Tibial artery (tissue), 4 donors: Measurements from ENCODE around the gene HMCN2.
"Not testable (repeated sequence)": the region's sequence is repeated elsewhere in the genome, so short reads cannot be mapped to it uniquely, and the experiment has no call there.

ENCODE experiments used
- DNase-seq, 2 donors: peaks; one replicate each; pipeline ENCODE4 v3.0.0-alpha.2; 2019
- H3K27ac ChIP-seq, 2 donors: fragments of 200-600 bp; sonication (generic) in 1 of 2; 1 replicate in 1 of 2; 2 replicates in 1 of 2; pipeline ENCODE4 v1.5.1; 2018 to 2019; ENCODE audit warnings: mild to moderate bottlenecking in 1 of 2
- H3K27me3 ChIP-seq, 2 donors: fragments of 200-600 bp; sonication (generic) in 1 of 2; one replicate each; pipeline versions ENCODE4 v1.5.1 to v1.6.0; 2016 to 2019
- H3K36me3 ChIP-seq, 3 donors: fragments of 200-600 bp; sonication (generic) in 2 of 3; one replicate each; pipeline ENCODE4 v1.5.1; 2016 to 2019; ENCODE audit warnings: mild to moderate bottlenecking in 2 of 3
- H3K4me1 ChIP-seq, 4 donors: fragments of 200-600 bp; sonication (generic) in 2 of 4; 1 replicate in 3 of 4; 2 replicates in 1 of 4; pipeline ENCODE4 v1.5.1; 2016 to 2019
- H3K4me3 ChIP-seq, 2 donors: fragments of 200-600 bp; sonication (generic) in 1 of 2; 1 replicate in 1 of 2; 2 replicates in 1 of 2; pipeline ENCODE4 v1.5.1; 2018 to 2019; ENCODE audit warnings: mild to moderate bottlenecking in 2 of 2
- H3K9me3 ChIP-seq, 3 donors: fragments of 200-600 bp; sonication (generic) in 1 of 3; one replicate each; pipeline ENCODE4 v1.5.1; 2016 to 2019
- intact Hi-C: fragments of 100-400 bp; cut with DNase I; formaldehyde crosslinking; loops from one replicate; pipeline ENCODE4 v1.15.0; 2023; ENCODE audit warnings: low total_unique reads
- TF ChIP-seq, protein P1 (sequence below), 2 experiments: fragments of 200-600 bp in 1 of 2; fragments of 450-650 bp in 1 of 2; IDR thresholded peaks; one replicate each; pipeline ENCODE4 v1.5.1; 2017 to 2019; ENCODE audit warnings: antibody characterized with exemption in 2 of 2, mild to moderate bottlenecking in 1 of 2, moderate library complexity in 1 of 2

Gene HMCN2

GRCh38 chr9:130256644-130257043, 8.9 kb upstream of the HMCN2 start:
- no peak for DNase-seq
- Histone ChIP-seq H3K36me3 (no peaks in the 10 kb centered on the region), H3K27ac (no peak overlapping the region), H3K9me3 (no peaks in the 10 kb centered on the region), H3K27me3 (peaks cover 0 to 14% of the 10 kb centered on the region in 2 donors), H3K4me3 (no peak overlapping the region), H3K4me1 (no peaks in the 10 kb centered on the region)
- intact Hi-C loops = no loop called here
- TF ChIP-seq, protein P1, sequence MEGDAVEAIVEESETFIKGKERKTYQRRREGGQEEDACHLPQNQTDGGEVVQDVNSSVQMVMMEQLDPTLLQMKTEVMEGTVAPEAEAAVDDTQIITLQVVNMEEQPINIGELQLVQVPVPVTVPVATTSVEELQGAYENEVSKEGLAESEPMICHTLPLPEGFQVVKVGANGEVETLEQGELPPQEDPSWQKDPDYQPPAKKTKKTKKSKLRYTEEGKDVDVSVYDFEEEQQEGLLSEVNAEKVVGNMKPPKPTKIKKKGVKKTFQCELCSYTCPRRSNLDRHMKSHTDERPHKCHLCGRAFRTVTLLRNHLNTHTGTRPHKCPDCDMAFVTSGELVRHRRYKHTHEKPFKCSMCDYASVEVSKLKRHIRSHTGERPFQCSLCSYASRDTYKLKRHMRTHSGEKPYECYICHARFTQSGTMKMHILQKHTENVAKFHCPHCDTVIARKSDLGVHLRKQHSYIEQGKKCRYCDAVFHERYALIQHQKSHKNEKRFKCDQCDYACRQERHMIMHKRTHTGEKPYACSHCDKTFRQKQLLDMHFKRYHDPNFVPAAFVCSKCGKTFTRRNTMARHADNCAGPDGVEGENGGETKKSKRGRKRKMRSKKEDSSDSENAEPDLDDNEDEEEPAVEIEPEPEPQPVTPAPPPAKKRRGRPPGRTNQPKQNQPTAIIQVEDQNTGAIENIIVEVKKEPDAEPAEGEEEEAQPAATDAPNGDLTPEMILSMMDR (IDR thresholded peaks at IDR 0.05) = no peak

DNA sequence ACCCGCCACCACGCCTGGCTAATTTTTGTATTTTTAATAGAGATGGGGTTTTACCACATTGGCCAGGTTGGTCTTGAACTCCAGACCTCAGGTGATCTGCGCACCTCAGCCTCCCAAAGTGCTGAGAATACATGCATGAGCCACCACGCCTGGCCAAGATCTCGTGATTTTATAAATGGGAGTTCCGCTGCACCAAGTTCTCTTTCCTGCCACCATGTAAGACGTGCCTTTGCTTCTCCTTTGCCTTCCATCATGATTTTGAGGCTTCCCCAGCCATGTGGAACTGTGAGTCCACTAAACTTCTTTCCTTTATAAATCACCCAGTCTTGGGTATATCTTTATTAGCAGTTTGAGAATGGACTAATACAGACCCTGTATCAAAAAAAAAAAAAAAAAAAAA, 7.4 kb upstream of the HMCN2 start:
- H3K27me3 ChIP-seq = peaks cover 0 to 29% of the 10 kb centered on the region in 2 donors
- H3K36me3 ChIP-seq, H3K4me1 ChIP-seq, intact Hi-C loops, H3K9me3 ChIP-seq, H3K27ac ChIP-seq, H3K4me3 ChIP-seq: not testable (repeated sequence)
- DNase-seq = peak; percentile 16 to 32

DNA sequence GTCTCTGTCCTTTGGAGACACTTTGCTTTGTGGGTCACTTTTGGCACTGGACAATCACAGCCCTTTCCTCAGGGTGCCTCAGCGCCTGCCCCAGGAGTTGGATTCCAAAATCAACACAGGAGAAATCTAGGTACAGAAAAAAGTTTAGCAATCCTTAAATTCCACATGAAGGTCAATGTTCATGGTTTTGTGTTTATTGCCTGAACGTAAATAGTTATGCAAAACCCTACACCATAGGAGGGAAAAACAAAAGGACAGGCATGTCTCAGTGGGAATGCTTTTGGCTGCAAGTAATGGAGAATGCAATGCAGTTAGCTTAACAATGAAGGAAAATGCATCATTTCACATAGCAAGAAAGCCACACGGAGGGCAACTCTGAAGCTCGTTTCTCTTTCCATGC, 6.5 kb upstream of the HMCN2 start:
- H3K27me3 ChIP-seq = peaks cover 0 to 38% of the 10 kb centered on the region in 2 donors
- intact Hi-C loops = no loop called here
- H3K36me3 ChIP-seq = no peaks in the 10 kb centered on the region
- H3K27ac ChIP-seq = no peak overlapping the region
- H3K4me1 ChIP-seq = no peaks in the 10 kb centered on the region
- DNase-seq = peak in 1 of 2 donors; percentile 32
- no peak overlapping the region for H3K4me3 ChIP-seq
- H3K9me3 ChIP-seq = no peaks in the 10 kb centered on the region
- TF ChIP-seq, protein P1 (IDR thresholded peaks at IDR 0.05) = no peak

- peaks cover 0 to 59% of the 10 kb centered on the region in 2 donors for H3K27me3 ChIP-seq
Observed at GRCh38 chr9:130260816-130261765, 4.5 kb upstream of the HMCN2 start.

DNA sequence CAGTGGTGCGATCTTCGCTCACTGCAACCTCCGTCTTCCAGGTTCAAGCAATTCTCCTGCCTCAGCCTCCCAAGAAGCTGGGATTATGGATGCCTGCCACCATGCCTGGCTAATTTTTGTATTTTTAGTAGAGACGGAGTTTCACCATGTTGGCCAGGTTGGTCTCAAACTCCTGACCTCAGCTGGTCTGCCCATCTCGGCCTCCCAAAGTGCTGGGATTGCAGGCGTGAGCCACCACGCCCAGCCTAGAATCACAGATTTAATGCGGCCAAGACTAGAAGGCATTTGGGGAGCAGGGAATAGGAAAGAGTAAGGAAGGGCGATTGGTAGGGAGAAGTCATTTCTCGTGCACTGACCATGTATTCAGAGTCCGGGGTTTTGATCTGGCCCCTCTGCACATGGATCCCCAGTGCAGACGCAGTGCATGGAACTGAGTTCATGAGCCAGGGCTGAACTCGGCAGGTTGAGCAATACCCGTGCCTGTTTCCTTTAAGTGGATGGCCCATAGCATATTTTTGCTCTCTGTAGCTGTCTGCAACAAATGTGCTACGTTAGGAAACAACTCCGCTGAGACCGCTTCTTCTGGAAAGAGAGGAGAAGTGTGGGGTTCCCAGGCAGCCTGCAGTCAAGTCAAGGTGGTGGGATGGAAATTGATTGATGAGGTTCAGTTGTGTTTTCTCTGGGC, 3.4 kb upstream of the HMCN2 start:
- no peak overlapping the region for H3K4me3 ChIP-seq
- TF ChIP-seq, protein P1 (IDR thresholded peaks at IDR 0.05) = no peak
- intact Hi-C loops = no loop called here
- no peak overlapping the region for H3K27ac ChIP-seq
- peak; percentile 4 to 38 for DNase-seq
- H3K4me1 ChIP-seq = peaks cover 0 to 15% (median 10%) of the 10 kb centered on the region in 4 donors
- peaks cover 0 to 70% of the 10 kb centered on the region in 2 donors for H3K27me3 ChIP-seq
- no peaks in the 10 kb centered on the region for H3K9me3 ChIP-seq
- no peaks in the 10 kb centered on the region for H3K36me3 ChIP-seq

More at GRCh38 chr9:130260816-130261765, 4.5 kb upstream of the HMCN2 start:
- Histone ChIP-seq H3K4me1 (peaks cover 0 to 11% (median 10%) of the 10 kb centered on the region in 4 donors), H3K27ac (peak overlapping the region in 1 of 2 donors; percentile 22), H3K36me3 (no peaks in the 10 kb centered on the region), H3K9me3 (no peaks in the 10 kb centered on the region), H3K4me3 (no peak overlapping the region)
- intact Hi-C loops = no loop called here
- DNase-seq = peak; percentile 28 to 65
- TF ChIP-seq, protein P1 (IDR thresholded peaks at IDR 0.05) = no peak

DNA sequence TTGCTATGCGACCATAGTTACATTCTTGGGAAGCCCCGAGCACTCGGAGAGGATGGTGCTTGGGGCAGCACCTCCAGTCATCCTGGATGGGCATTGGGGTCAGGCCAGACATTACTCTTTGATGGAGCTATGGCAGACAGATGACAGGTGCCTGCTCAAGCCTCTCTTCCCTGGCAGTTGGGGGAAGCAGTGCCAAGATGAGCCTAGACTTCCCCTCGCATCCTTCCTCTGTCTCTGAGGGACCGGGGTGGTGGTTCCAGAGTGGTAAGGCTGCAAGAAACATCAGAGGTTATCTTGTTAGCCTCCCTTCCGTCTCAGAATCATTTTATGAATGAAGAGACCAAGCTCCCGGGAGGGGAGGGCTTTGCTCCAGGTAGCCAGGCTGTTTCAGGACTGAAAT, 2.8 kb upstream of the HMCN2 start:
- Histone ChIP-seq H3K27me3 (peaks cover 0 to 74% of the 10 kb centered on the region in 2 donors), H3K9me3 (no peaks in the 10 kb centered on the region), H3K4me1 (peaks cover 0 to 15% (median 10%) of the 10 kb centered on the region in 4 donors), H3K4me3 (no peak overlapping the region), H3K36me3 (no peaks in the 10 kb centered on the region), H3K27ac (no peak overlapping the region)
- DNase-seq = peak; percentile 11 to 48
- intact Hi-C loops = no loop called here
- TF ChIP-seq, protein P1 (IDR thresholded peaks at IDR 0.05) = no peak
